ENCODE results near the gene ENPP3.

Gene ENPP3

GRCh38 chr6:131754088-131754487 is 117.0 kb downstream of the ENPP3 start:
- DNase-seq (ENCODE audit: low spot score) (no peak), ATAC-seq (ENCODE audit: low read depth) (no peak)
- H3K27me3 ChIP-seq (ENCODE audit: insufficient read depth, poor library complexity, severe bottlenecking) = no peaks in the 10 kb centered on the region
- H3K4me3 ChIP-seq (ENCODE audit: severe bottlenecking) = no peak overlapping the region
- no peaks in the 10 kb centered on the region for H3K4me1 ChIP-seq (ENCODE audit: insufficient read depth, poor library complexity, severe bottlenecking)
- no peak for TF ChIP-seq CTCF (IDR thresholded peaks at IDR 0.05; ENCODE audit: poor library complexity, severe bottlenecking)
- no peaks in the 10 kb centered on the region for H3K36me3 ChIP-seq (ENCODE audit: low read depth)
- H3K9me3 ChIP-seq (ENCODE audit: severe bottlenecking) = no peaks in the 10 kb centered on the region
- no peak overlapping the region for H3K27ac ChIP-seq (ENCODE audit: poor library complexity, severe bottlenecking)

GRCh38 chr6:131754715-131755567 is 117.8 kb downstream of the ENPP3 start:
- no peak for ATAC-seq (ENCODE audit: low read depth)
- no peaks in the 10 kb centered on the region for H3K4me1 ChIP-seq (ENCODE audit: insufficient read depth, poor library complexity, severe bottlenecking)
- no peak for TF ChIP-seq CTCF (IDR thresholded peaks at IDR 0.05; ENCODE audit: poor library complexity, severe bottlenecking)
- H3K27ac ChIP-seq (ENCODE audit: poor library complexity, severe bottlenecking) = no peak overlapping the region
- no peak for DNase-seq (ENCODE audit: low spot score)
- H3K4me3 ChIP-seq (ENCODE audit: severe bottlenecking) = no peak overlapping the region
- H3K27me3 ChIP-seq (ENCODE audit: insufficient read depth, poor library complexity, severe bottlenecking) = no peaks in the 10 kb centered on the region
- H3K36me3 ChIP-seq (ENCODE audit: low read depth) = no peaks in the 10 kb centered on the region
- no peaks in the 10 kb centered on the region for H3K9me3 ChIP-seq (ENCODE audit: severe bottlenecking)

GRCh38 chr6:131755597-131755996 is 118.5 kb downstream of the ENPP3 start:
- TF ChIP-seq CTCF (IDR thresholded peaks at IDR 0.05; ENCODE audit: poor library complexity, severe bottlenecking) = no peak
- H3K36me3 ChIP-seq (ENCODE audit: low read depth) = no peaks in the 10 kb centered on the region
- H3K27ac ChIP-seq (ENCODE audit: poor library complexity, severe bottlenecking) = no peak overlapping the region
- DNase-seq (ENCODE audit: low spot score) (no peak), ATAC-seq (ENCODE audit: low read depth) (no peak)
- no peak overlapping the region for H3K4me3 ChIP-seq (ENCODE audit: severe bottlenecking)
- H3K4me1 ChIP-seq (ENCODE audit: insufficient read depth, poor library complexity, severe bottlenecking) = no peaks in the 10 kb centered on the region
- H3K9me3 ChIP-seq (ENCODE audit: severe bottlenecking) = no peaks in the 10 kb centered on the region
- H3K27me3 ChIP-seq (ENCODE audit: insufficient read depth, poor library complexity, severe bottlenecking) = no peaks in the 10 kb centered on the region

GRCh38 chr6:131756039-131756438 is 118.9 kb downstream of the ENPP3 start:
- no peak for TF ChIP-seq CTCF (IDR thresholded peaks at IDR 0.05; ENCODE audit: poor library complexity, severe bottlenecking)
- Histone ChIP-seq H3K4me3 (ENCODE audit: severe bottlenecking) (no peak overlapping the region), H3K36me3 (ENCODE audit: low read depth) (no peaks in the 10 kb centered on the region), H3K4me1 (ENCODE audit: insufficient read depth, poor library complexity, severe bottlenecking) (no peaks in the 10 kb centered on the region), H3K9me3 (ENCODE audit: severe bottlenecking) (no peaks in the 10 kb centered on the region), H3K27ac (ENCODE audit: poor library complexity, severe bottlenecking) (no peak overlapping the region), H3K27me3 (ENCODE audit: insufficient read depth, poor library complexity, severe bottlenecking) (no peaks in the 10 kb centered on the region)
- no peak for DNase-seq (ENCODE audit: low spot score)
- ATAC-seq (ENCODE audit: low read depth) = no peak

GRCh38 chr6:131758920-131759319 is 121.8 kb downstream of the ENPP3 start:
- no peaks in the 10 kb centered on the region for H3K36me3 ChIP-seq (ENCODE audit: low read depth)
- no peaks in the 10 kb centered on the region for H3K9me3 ChIP-seq (ENCODE audit: severe bottlenecking)
- DNase-seq (ENCODE audit: low spot score) = no peak
- no peaks in the 10 kb centered on the region for H3K4me1 ChIP-seq (ENCODE audit: insufficient read depth, poor library complexity, severe bottlenecking)
- no peak for TF ChIP-seq CTCF (IDR thresholded peaks at IDR 0.05; ENCODE audit: poor library complexity, severe bottlenecking)
- no peak overlapping the region for H3K27ac ChIP-seq (ENCODE audit: poor library complexity, severe bottlenecking)
- H3K27me3 ChIP-seq (ENCODE audit: insufficient read depth, poor library complexity, severe bottlenecking) = no peaks in the 10 kb centered on the region
- no peak for ATAC-seq (ENCODE audit: low read depth)
- no peak overlapping the region for H3K4me3 ChIP-seq (ENCODE audit: severe bottlenecking)
